ENCODE results near the gene PACS2. TPM values are rescaled to one million over a fixed set of nuclear protein-coding genes. Genes with fewer than 3 reads are reported as not detected.
A peak's percentile ranks its signal among the peaks of the same experiment; 100 is the strongest.

PACS2 gene
- total and polyA plus RNA-seq, 4 experiments from 2014 or later = 1.9 to 76.6 (median 39.3) TPM

- H3K9me3 Mint-ChIP-seq = no peaks in the 10 kb centered on the region
- H3K9me3 ChIP-seq (ENCODE audit: control insufficient read depth in 1 of 2, low read length in 2 of 2) = no peaks in the 10 kb centered on the region
Observed at GRCh38 chr14:105413544-105413886, 99.0 kb downstream of the PACS2 start.

DNA sequence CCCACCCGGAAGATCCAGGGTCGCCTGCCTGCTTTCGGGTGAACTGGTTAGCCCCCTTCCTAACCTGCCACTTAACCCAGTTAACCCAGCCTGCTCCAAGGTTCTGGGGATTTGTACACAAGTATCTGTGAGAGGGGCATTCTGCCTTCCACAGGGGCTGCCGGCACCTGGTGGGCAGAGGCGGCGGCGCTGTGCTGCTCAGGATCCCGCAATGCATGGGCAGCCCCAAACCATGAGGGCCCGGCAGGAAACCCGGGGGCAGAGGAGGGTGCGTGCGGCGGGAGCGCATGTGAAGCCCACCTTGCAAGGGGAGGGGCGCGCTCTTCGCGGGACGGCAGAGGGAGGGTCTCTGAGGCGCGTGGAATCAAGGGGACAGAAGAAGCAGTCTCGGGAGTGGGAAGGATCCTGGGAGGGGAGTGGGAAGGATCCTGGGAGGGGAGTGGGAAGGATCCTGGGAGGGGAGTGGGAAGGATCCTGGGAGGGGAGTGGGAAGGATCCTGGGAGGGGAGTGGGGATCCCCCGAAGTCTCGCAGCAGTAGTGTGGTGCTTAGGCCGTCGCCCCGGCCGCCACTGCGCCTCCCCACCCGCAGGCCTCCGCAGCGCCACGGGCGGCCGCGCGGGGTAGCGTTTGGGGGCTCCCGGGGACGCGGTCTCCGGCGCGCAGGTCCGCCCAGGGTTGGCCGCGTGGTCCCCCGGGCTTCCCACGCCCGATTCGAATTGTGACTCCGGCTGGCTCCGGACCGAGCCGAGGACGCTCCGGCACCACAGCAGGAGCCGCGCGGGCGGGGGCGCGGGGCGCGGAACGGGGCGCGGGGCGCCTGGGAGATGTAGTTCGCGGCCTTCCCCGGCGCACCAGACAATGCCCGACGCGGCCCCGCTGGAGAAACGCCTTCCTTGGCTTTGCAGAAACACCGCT, 100.2 kb downstream of the PACS2 start:
- CTCF ChIA-PET (ENCODE audit: partially characterized antibody) = interaction anchor here (0.7 to 1.5 kb wide), 9 partner anchors 10 to 96 kb away, joined by 3 to 9 read pairs (median 5); partner anchors contain the start of gene TEX22
- H3K27me3 ChIP-seq (ENCODE audit: insufficient read depth, low read length) = peaks cover 27% of the 10 kb centered on the region
- peaks cover 3 to 7% of the 10 kb centered on the region in 2 donors for H3K27me3 Mint-ChIP-seq
- intact Hi-C loops (cut with micrococcal nuclease) = loop anchor here (2.0 kb wide), 2 partner anchors 16 to 76 kb away; partner anchors contain the start of genes TEDC1 and TEX22
- DNase-seq = peak; percentile 55 to 65 (median 61)
- H3K4me1 Mint-ChIP-seq = peaks cover 1 to 32% (median 13%) of the 10 kb centered on the region in 4 donors
- peak overlapping the region in 1 of 7 donors; percentile 42 for H3K27ac Mint-ChIP-seq
- H3K4me3 Mint-ChIP-seq = peak overlapping the region; percentile 70 to 82 (median 78)
- no peak overlapping the region for H3K27ac ChIP-seq (ENCODE audit: low read depth, low read length)
- POLR2A ChIA-PET (ENCODE audit: partially characterized antibody) = interaction anchor here (0.9 to 1.6 kb wide), 3 partner anchors 16 to 30 kb away, joined by 3 to 5 read pairs (median 3); partner anchors contain the start of gene TEX22
- no peaks in the 10 kb centered on the region for H3K9me3 ChIP-seq (ENCODE audit: control insufficient read depth in 1 of 2, low read length in 2 of 2)
- H3K36me3 ChIP-seq (ENCODE audit: insufficient read depth, low read length) = no peaks in the 10 kb centered on the region
- peak overlapping the region in 1 of 2 donors; percentile 51 for H3K4me3 ChIP-seq (ENCODE audit: low read length in 2 of 2)
- H3K36me3 Mint-ChIP-seq = no peaks in the 10 kb centered on the region
- H3K4me1 ChIP-seq (ENCODE audit: insufficient read depth, low read length) = peaks cover 25% of the 10 kb centered on the region
- H3K9me3 Mint-ChIP-seq = no peaks in the 10 kb centered on the region

More at GRCh38 chr14:105413544-105413886, 99.0 kb downstream of the PACS2 start:
- peaks cover 27% of the 10 kb centered on the region for H3K27me3 ChIP-seq (ENCODE audit: insufficient read depth, low read length)
- H3K4me1 Mint-ChIP-seq = peaks cover 1 to 24% (median 10%) of the 10 kb centered on the region in 4 donors
- peaks cover 16% of the 10 kb centered on the region for H3K4me1 ChIP-seq (ENCODE audit: insufficient read depth, low read length)
- H3K27ac Mint-ChIP-seq = no peak overlapping the region
- peaks cover 3 to 7% of the 10 kb centered on the region in 2 donors for H3K27me3 Mint-ChIP-seq
- H3K27ac ChIP-seq (ENCODE audit: low read depth, low read length) = no peak overlapping the region
- H3K36me3 Mint-ChIP-seq = no peaks in the 10 kb centered on the region
- CTCF ChIA-PET (ENCODE audit: partially characterized antibody) = interaction anchor here (0.6 to 2.1 kb wide), 4 partner anchors 10 to 1852 kb away, joined by 3 to 6 read pairs (median 4); no protein-coding TSS in a partner anchor
- POLR2A ChIA-PET (ENCODE audit: partially characterized antibody) = interaction anchor here (0.7 to 2.4 kb wide), 4 partner anchors 14 to 68 kb away, joined by 3 to 7 read pairs (median 4); partner anchors contain the start of gene TEX22
- no peak overlapping the region for H3K4me3 ChIP-seq (ENCODE audit: low read length in 2 of 2)
- intact Hi-C loops (cut with micrococcal nuclease) = no loop called here
- no peak for DNase-seq
- no peaks in the 10 kb centered on the region for H3K36me3 ChIP-seq (ENCODE audit: insufficient read depth, low read length)
- H3K4me3 Mint-ChIP-seq = peak overlapping the region in 1 of 8 donors; percentile 52

- DNase-seq = no peak
- H3K4me1 ChIP-seq (ENCODE audit: insufficient read depth, low read length) = peaks cover 29% of the 10 kb centered on the region
- Mint-ChIP-seq H3K4me1 (peaks cover 2 to 34% (median 14%) of the 10 kb centered on the region in 4 donors), H3K9me3 (no peaks in the 10 kb centered on the region), H3K36me3 (peaks cover 0 to under 1% of the 10 kb centered on the region in 2 donors), H3K27ac (peak overlapping the region in 1 of 7 donors; percentile 42), H3K27me3 (peaks cover 3 to 7% of the 10 kb centered on the region in 2 donors), H3K4me3 (peak overlapping the region; percentile 70 to 82 (median 78))
- no peaks in the 10 kb centered on the region for H3K9me3 ChIP-seq (ENCODE audit: control insufficient read depth in 1 of 2, low read length in 2 of 2)
- ChIA-PET CTCF (ENCODE audit: partially characterized antibody) (interaction anchor here (0.9 to 1.5 kb wide), 7 partner anchors 9 to 74 kb away, joined by 3 to 9 read pairs (median 5); partner anchors contain the start of gene TEX22), POLR2A (ENCODE audit: partially characterized antibody) (interaction anchor here (1.0 to 1.6 kb wide), 2 partner anchors 18 to 32 kb away, joined by 3 to 5 read pairs; partner anchors contain the start of gene TEX22)
- no peaks in the 10 kb centered on the region for H3K36me3 ChIP-seq (ENCODE audit: insufficient read depth, low read length)
- H3K4me3 ChIP-seq (ENCODE audit: low read length in 2 of 2) = peak overlapping the region in 1 of 2 donors; percentile 51
- peaks cover 27% of the 10 kb centered on the region for H3K27me3 ChIP-seq (ENCODE audit: insufficient read depth, low read length)
- no peak overlapping the region for H3K27ac ChIP-seq (ENCODE audit: low read depth, low read length)
- intact Hi-C loops (cut with micrococcal nuclease) = loop anchor here (2.0 kb wide), 2 partner anchors 17 to 75 kb away; partner anchors contain the start of genes TEDC1 and TEX22
Observed at GRCh38 chr14:105415481-105416428, 101.2 kb downstream of the PACS2 start.

DNA sequence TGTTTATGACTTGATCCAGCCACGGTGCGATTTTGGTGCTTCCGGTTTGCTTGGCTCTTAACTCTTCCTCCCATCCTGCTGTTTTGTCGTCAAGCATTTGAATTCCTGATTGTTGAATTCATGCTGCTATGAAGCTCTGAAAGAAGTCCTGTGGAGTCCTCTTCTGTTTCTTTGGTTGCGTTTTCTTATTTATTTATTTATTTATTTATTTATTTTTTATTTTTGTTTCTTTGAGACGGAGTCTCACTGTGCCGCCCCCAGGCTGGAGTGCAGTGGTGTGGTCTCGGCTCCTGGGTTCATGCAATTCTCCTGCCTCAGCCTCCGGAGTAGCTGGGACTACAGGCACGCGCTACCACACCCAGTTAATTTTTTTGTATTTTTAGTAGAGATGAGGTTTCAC, 102.1 kb downstream of the PACS2 start:
- peaks cover 35% of the 10 kb centered on the region for H3K4me1 ChIP-seq (ENCODE audit: insufficient read depth, low read length)
- intact Hi-C loops (cut with micrococcal nuclease) = no loop called here
- H3K4me3 ChIP-seq (ENCODE audit: low read length in 2 of 2) = no peak overlapping the region
- peak overlapping the region in 7 of 8 donors; percentile 4 to 76 (median 31) for H3K4me3 Mint-ChIP-seq
- H3K27ac Mint-ChIP-seq = peak overlapping the region in 3 of 7 donors; percentile 1 to 42 (median 8)
- peaks cover 0 to 3% of the 10 kb centered on the region in 2 donors for H3K36me3 Mint-ChIP-seq
- ChIA-PET CTCF (ENCODE audit: partially characterized antibody) (interaction anchor here (2.0 kb wide), 1 partner anchor 73 kb away, joined by 9 read pairs; no protein-coding TSS in a partner anchor), POLR2A (ENCODE audit: partially characterized antibody) (interaction anchor here (1.6 kb wide), 1 partner anchor 32 kb away, joined by 3 read pairs; no protein-coding TSS in a partner anchor)
- H3K9me3 ChIP-seq (ENCODE audit: control insufficient read depth in 1 of 2, low read length in 2 of 2) = no peaks in the 10 kb centered on the region
- H3K9me3 Mint-ChIP-seq = no peaks in the 10 kb centered on the region
- H3K27me3 Mint-ChIP-seq = peaks cover 3 to 4% of the 10 kb centered on the region in 2 donors
- peaks cover 25% of the 10 kb centered on the region for H3K27me3 ChIP-seq (ENCODE audit: insufficient read depth, low read length)
- H3K27ac ChIP-seq (ENCODE audit: low read depth, low read length) = no peak overlapping the region
- H3K36me3 ChIP-seq (ENCODE audit: insufficient read depth, low read length) = no peaks in the 10 kb centered on the region
- peaks cover 5 to 36% (median 20%) of the 10 kb centered on the region in 4 donors for H3K4me1 Mint-ChIP-seq
- DNase-seq = no peak

- CTCF ChIA-PET (ENCODE audit: partially characterized antibody) = interaction anchor here (1.2 to 2.0 kb wide), 2 partner anchors 17 to 72 kb away, joined by 3 to 9 read pairs; no protein-coding TSS in a partner anchor
- POLR2A ChIA-PET (ENCODE audit: partially characterized antibody) = interaction anchor here (0.9 kb wide), 2 partner anchors 63 to 72 kb away, joined by 3 to 5 read pairs; no protein-coding TSS in a partner anchor
- H3K4me1 ChIP-seq (ENCODE audit: insufficient read depth, low read length) = peaks cover 42% of the 10 kb centered on the region
Observed at GRCh38 chr14:105417690-105418121, 103.2 kb downstream of the PACS2 start.

More at GRCh38 chr14:105417690-105418121, 103.2 kb downstream of the PACS2 start:
- Mint-ChIP-seq H3K27me3 (peaks cover 2 to 4% of the 10 kb centered on the region in 2 donors), H3K9me3 (no peaks in the 10 kb centered on the region), H3K36me3 (peaks cover 0 to 3% of the 10 kb centered on the region in 2 donors), H3K4me3 (peak overlapping the region in 5 of 8 donors; percentile 15 to 36 (median 22)), H3K4me1 (peaks cover 7 to 43% (median 28%) of the 10 kb centered on the region in 4 donors), H3K27ac (peak overlapping the region in 1 of 7 donors; percentile 50)
- Histone ChIP-seq H3K4me3 (ENCODE audit: low read length in 2 of 2) (no peak overlapping the region), H3K27ac (ENCODE audit: low read depth, low read length) (no peak overlapping the region), H3K27me3 (ENCODE audit: insufficient read depth, low read length) (peaks cover 18% of the 10 kb centered on the region), H3K9me3 (ENCODE audit: control insufficient read depth in 1 of 2, low read length in 2 of 2) (no peaks in the 10 kb centered on the region), H3K36me3 (ENCODE audit: insufficient read depth, low read length) (no peaks in the 10 kb centered on the region)
- no peak for DNase-seq
- intact Hi-C loops (cut with micrococcal nuclease) = no loop called here

Data from CD4-positive, alpha-beta memory T cell (primary cell).